OCI-LY7 (cell line): ENCODE data around the gene PHOSPHO2.

Experiments used
- EZH2phosphoT487 ChIP-seq: fragments of 200-600 bp; sonication (generic); IDR thresholded peaks from 2 replicates; pipeline ENCODE4 v1.6.1; 2018; ENCODE audit warnings: low read depth, borderline replicate concordance, mild to moderate bottlenecking, mixed run types, antibody characterized with exemption, low read length, moderate library complexity, mixed read lengths
- TF ChIP-seq, protein P1 (sequence below): fragments of 200-600 bp; sonication (generic); conservative IDR thresholded peaks from 2 replicates; pipeline ENCODE4 v1.5.1; 2014; ENCODE audit warnings: mild to moderate bottlenecking, antibody characterized with exemption, low read length, moderate library complexity, mixed read lengths

DNA sequence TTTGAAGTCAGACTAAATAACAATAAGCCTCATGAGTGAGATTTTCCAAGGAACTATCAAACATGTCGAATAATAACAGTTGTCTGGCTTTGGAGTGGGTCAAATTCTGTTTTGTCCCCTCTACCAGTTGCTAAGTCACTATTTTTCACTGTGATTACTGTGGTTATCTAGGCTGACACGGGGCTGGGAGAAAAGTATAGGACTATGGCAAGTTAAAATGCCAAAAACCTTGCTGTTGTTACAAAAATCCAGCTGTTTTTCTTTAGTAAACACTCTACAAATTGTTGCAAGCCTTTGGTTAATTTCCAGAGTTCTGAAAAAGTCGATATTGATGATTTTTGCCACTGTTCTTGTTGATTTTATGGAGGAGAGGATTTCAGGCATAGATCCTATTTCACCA lies 1.6 kb upstream of the PHOSPHO2 start:
- TF ChIP-seq, protein P1, sequence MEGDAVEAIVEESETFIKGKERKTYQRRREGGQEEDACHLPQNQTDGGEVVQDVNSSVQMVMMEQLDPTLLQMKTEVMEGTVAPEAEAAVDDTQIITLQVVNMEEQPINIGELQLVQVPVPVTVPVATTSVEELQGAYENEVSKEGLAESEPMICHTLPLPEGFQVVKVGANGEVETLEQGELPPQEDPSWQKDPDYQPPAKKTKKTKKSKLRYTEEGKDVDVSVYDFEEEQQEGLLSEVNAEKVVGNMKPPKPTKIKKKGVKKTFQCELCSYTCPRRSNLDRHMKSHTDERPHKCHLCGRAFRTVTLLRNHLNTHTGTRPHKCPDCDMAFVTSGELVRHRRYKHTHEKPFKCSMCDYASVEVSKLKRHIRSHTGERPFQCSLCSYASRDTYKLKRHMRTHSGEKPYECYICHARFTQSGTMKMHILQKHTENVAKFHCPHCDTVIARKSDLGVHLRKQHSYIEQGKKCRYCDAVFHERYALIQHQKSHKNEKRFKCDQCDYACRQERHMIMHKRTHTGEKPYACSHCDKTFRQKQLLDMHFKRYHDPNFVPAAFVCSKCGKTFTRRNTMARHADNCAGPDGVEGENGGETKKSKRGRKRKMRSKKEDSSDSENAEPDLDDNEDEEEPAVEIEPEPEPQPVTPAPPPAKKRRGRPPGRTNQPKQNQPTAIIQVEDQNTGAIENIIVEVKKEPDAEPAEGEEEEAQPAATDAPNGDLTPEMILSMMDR = no peak
- no peak for TF ChIP-seq EZH2phosphoT487
